Astrocyte of the cerebellum (primary cell): ENCODE measurements around the gene KRTAP4-12.
"Not testable (repeated sequence)": the region's sequence is repeated elsewhere in the genome, so short reads cannot be mapped to it uniquely, and the experiment has no call there.

Source experiments
- DNase-seq: peaks from one replicate; pipeline ENCODE4 v3.0.0-alpha.2; 2011; ENCODE audit warnings: low read depth
- H3K4me3 ChIP-seq: 2 replicates; pipeline ENCODE4 v1.5.1; 2011; ENCODE audit warnings: mild to moderate bottlenecking, low read depth, low read length, moderate library complexity
- CTCF ChIP-seq: IDR thresholded peaks from 2 replicates; pipeline ENCODE4 v1.5.1; 2012; ENCODE audit warnings: low read length, low read depth, moderate library complexity, mild to moderate bottlenecking; ENCODE audit errors: missing control alignments
- in situ Hi-C: cut with HindIII; loops from 2 replicates; pipeline ENCODE4 v1.10.0; 2017; ENCODE audit warnings: low sequenced_read_pairs

Gene KRTAP4-12

GRCh38 chr17:41151525-41151924 lies 27.5 kb upstream of the KRTAP4-12 start:
- in situ Hi-C loops = no loop called here
- DNase-seq = no peak
- H3K4me3 ChIP-seq = no peak overlapping the region
- no peak for TF ChIP-seq CTCF

- DNase-seq = no peak
- TF ChIP-seq CTCF = no peak
- in situ Hi-C loops = no loop called here
- no peak overlapping the region for H3K4me3 ChIP-seq
Measured at GRCh38 chr17:41150026-41150425, 26.0 kb upstream of the KRTAP4-12 start.

GRCh38 chr17:41149652-41149985 lies 25.6 kb upstream of the KRTAP4-12 start, which contains the start of gene KRTAP4-5:
TSS of gene KRTAP4-5 (minus strand) at chr17:41149825. CDS start at chr17:41149767, 58 bp downstream.
- no peak for DNase-seq
- H3K4me3 ChIP-seq = no peak within 1 kb of the TSS
- in situ Hi-C loops = no loop called here
- no peak for TF ChIP-seq CTCF

GRCh38 chr17:41148971-41149651 lies 25.1 kb upstream of the KRTAP4-12 start:
- DNase-seq, H3K4me3 ChIP-seq, in situ Hi-C loops: not testable (repeated sequence)

GRCh38 chr17:41147531-41148204 lies 23.7 kb upstream of the KRTAP4-12 start:
- in situ Hi-C loops = no loop called here
- H3K4me3 ChIP-seq = no peak overlapping the region
- DNase-seq = no peak
- TF ChIP-seq CTCF = no peak

- no peak for DNase-seq
- in situ Hi-C loops = no loop called here
- TF ChIP-seq CTCF = no peak
- H3K4me3 ChIP-seq = no peak overlapping the region
Measured at GRCh38 chr17:41145261-41145660, 21.3 kb upstream of the KRTAP4-12 start.

GRCh38 chr17:41144846-41145245 lies 20.9 kb upstream of the KRTAP4-12 start:
- TF ChIP-seq CTCF = no peak
- no peak for DNase-seq
- in situ Hi-C loops = no loop called here
- H3K4me3 ChIP-seq = no peak overlapping the region
